Peyer's patch (tissue), 4 donors: ENCODE results near the gene KCNMA1.

Experiments
- CTCF ChIP-seq, 6 experiments: fragments of 450-650 bp in 4 of 6; fragments of 200-600 bp in 2 of 6; sonication (generic) in 1 of 6; IDR thresholded peaks; one replicate each; pipeline ENCODE4 v1.5.1; 2017 to 2019; ENCODE audit warnings: antibody characterized with exemption in 6 of 6, mild to moderate bottlenecking in 3 of 6, moderate library complexity in 1 of 6
- POLR2A ChIP-seq, 2 donors: fragments of 450-650 bp; IDR thresholded peaks; one replicate each; pipeline ENCODE4 v1.5.1; 2017; ENCODE audit warnings: antibody characterized with exemption in 2 of 2, mild to moderate bottlenecking in 2 of 2, moderate library complexity in 2 of 2

GRCh38 chr10:77530011-77530410, 107.6 kb downstream of the KCNMA1 start:
- TF ChIP-seq CTCF (IDR thresholded peaks at IDR 0.05) (no peak), POLR2A (IDR thresholded peaks at IDR 0.05) (no peak)
